Activated naive CD4-positive, alpha-beta T cell treated with anti-CD3 and anti-CD28 coated beads, Interleukin-2, amount 50 U/mL, for 16 hours (primary cell): Measurements from ENCODE around the gene TRIP13.
"Not testable (repeated sequence)": the region's sequence is repeated elsewhere in the genome, so short reads cannot be mapped to it uniquely, and the experiment has no call there.

Source experiments
- DNase-seq: peaks from one replicate; pipeline ENCODE4 v3.0.0-alpha.2; 2020

TRIP13 gene

GRCh38 chr5:873328-873727 lies 19.4 kb upstream of the TRIP13 start:
- no peak for DNase-seq

GRCh38 chr5:875931-876330 lies 16.8 kb upstream of the TRIP13 start:
- no peak for DNase-seq

GRCh38 chr5:876398-877365 lies 16.0 kb upstream of the TRIP13 start:
- DNase-seq: no peak

- peak; percentile 8 for DNase-seq
These were observed 14.6 kb upstream of the TRIP13 start for GRCh38 chr5:878125-878524.

- DNase-seq: not testable (repeated sequence)
These were observed 14.0 kb upstream of the TRIP13 start for GRCh38 chr5:878677-879076.

GRCh38 chr5:880816-881550 lies 11.7 kb upstream of the TRIP13 start:
- DNase-seq: no peak

GRCh38 chr5:881551-881935 lies 11.1 kb upstream of the TRIP13 start:
- no peak for DNase-seq

- DNase-seq: no peak
These were observed 10.2 kb upstream of the TRIP13 start for GRCh38 chr5:882253-883183.

GRCh38 chr5:883475-884181 lies 9.1 kb upstream of the TRIP13 start:
- DNase-seq: no peak

- DNase-seq: no peak
These were observed 8.1 kb upstream of the TRIP13 start for GRCh38 chr5:884345-885126.

GRCh38 chr5:885127-885442 lies 7.6 kb upstream of the TRIP13 start:
- DNase-seq: no peak

GRCh38 chr5:885529-885928 lies 7.2 kb upstream of the TRIP13 start:
- DNase-seq: no peak

GRCh38 chr5:886036-886435 lies 6.6 kb upstream of the TRIP13 start:
- DNase-seq: no peak

- no peak for DNase-seq
These were observed 5.9 kb upstream of the TRIP13 start for GRCh38 chr5:886716-887325.

- DNase-seq: no peak
These were observed 4.6 kb upstream of the TRIP13 start for GRCh38 chr5:887947-888637.

GRCh38 chr5:888638-889035 lies 4.0 kb upstream of the TRIP13 start:
- DNase-seq: no peak

GRCh38 chr5:889075-889710 lies 3.5 kb upstream of the TRIP13 start:
- DNase-seq: no peak

GRCh38 chr5:891117-891836 lies 1.4 kb upstream of the TRIP13 start:
- no peak for DNase-seq

- DNase-seq: no peak
These were observed 769 bp upstream of the TRIP13 start for GRCh38 chr5:891837-892393.
